Cardiac muscle cell (in vitro differentiated cells and primary cell): ENCODE measurements around the gene SLC39A7. TPM values are rescaled to one million over a fixed set of nuclear protein-coding genes. Genes with fewer than 3 reads are reported as not detected.
A peak's percentile ranks its signal among the peaks of the same experiment; 100 is the strongest.

Experiments used
- DNase-seq, 2 donors: peaks; one replicate each; pipeline versions ENCODE4 v3.0.0 to v3.0.0-alpha.2; 2010 to 2017; ENCODE audit warnings: low read depth in 1 of 2, low spot score in 1 of 2
- H3K27ac ChIP-seq: fragments of 200-600 bp; sonication (generic); 2 replicates; pipeline ENCODE4 v1.5.1; 2016
- H3K27me3 ChIP-seq: fragments of 200-600 bp; sonication (generic); 2 replicates; pipeline ENCODE4 v1.6.0; 2016; ENCODE audit warnings: control low read depth
- H3K36me3 ChIP-seq: fragments of 200-600 bp; sonication (generic); 2 replicates; pipeline ENCODE4 v1.5.1; 2016; ENCODE audit warnings: control low read depth
- H3K4me1 ChIP-seq: fragments of 200-600 bp; sonication (generic); 2 replicates; pipeline ENCODE4 v1.8.1; 2017; ENCODE audit warnings: low read depth, mild to moderate bottlenecking, mixed run types
- H3K4me3 ChIP-seq: fragments of 200-600 bp; sonication (generic); 2 replicates; pipeline ENCODE4 v1.5.1; 2016; ENCODE audit warnings: mild to moderate bottlenecking
- H3K9me3 ChIP-seq: fragments of 200-600 bp; sonication (generic); 2 replicates; pipeline ENCODE4 v1.5.1; 2017; ENCODE audit warnings: low read depth, mild to moderate bottlenecking, control low read depth
- polyA plus RNA-seq: library from polyadenylated mRNA; unstranded; fragments of >200 nt; fragmentation: Nextera tagmentation; extraction: Ambion mirVana; gene quantifications from 2 replicates; pipeline ENCODE4 v1.2.1, GENCODE V29; 2016
- total RNA-seq: library from RNA; depleted of rRNA; stranded (reverse); fragments of >200 nt; gene quantifications from 2 replicates; pipeline ENCODE4 v1.2.3, GENCODE V29; 2016
- TF ChIP-seq, protein P1 (sequence below): IDR thresholded peaks from 2 replicates; pipeline ENCODE4 v1.5.1; 2012; ENCODE audit warnings: low read depth, mild to moderate bottlenecking, low read length

The SLC39A7 gene
- total and polyA plus RNA-seq, 2 experiments from 2014 or later: 51.3 to 147 TPM

DNA sequence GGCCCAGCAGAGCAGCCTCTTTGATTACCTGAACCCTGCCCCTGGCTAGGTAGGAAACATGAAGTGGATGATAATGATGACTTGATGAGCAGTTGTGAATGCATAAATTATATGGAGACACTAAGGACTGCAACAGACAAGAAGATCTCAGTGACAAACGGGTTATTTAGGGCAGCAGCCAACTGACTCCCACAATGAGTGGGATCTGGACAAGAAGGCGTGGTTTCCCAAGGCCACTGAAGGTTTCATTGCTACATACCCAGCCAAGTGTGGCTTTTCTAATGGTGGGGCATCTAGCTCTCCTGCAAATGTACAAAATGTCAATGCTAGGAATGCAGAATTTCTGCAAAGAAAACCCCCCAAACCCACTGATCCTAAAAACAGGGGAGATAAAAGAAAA is 37.1 kb downstream of the SLC39A7 start:
- no peak for DNase-seq
- TF ChIP-seq, protein P1, sequence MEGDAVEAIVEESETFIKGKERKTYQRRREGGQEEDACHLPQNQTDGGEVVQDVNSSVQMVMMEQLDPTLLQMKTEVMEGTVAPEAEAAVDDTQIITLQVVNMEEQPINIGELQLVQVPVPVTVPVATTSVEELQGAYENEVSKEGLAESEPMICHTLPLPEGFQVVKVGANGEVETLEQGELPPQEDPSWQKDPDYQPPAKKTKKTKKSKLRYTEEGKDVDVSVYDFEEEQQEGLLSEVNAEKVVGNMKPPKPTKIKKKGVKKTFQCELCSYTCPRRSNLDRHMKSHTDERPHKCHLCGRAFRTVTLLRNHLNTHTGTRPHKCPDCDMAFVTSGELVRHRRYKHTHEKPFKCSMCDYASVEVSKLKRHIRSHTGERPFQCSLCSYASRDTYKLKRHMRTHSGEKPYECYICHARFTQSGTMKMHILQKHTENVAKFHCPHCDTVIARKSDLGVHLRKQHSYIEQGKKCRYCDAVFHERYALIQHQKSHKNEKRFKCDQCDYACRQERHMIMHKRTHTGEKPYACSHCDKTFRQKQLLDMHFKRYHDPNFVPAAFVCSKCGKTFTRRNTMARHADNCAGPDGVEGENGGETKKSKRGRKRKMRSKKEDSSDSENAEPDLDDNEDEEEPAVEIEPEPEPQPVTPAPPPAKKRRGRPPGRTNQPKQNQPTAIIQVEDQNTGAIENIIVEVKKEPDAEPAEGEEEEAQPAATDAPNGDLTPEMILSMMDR: no peak
- peaks cover 12% of the 10 kb centered on the region for H3K4me1 ChIP-seq
- H3K9me3 ChIP-seq: no peaks in the 10 kb centered on the region
- peaks cover 6% of the 10 kb centered on the region for H3K27me3 ChIP-seq
- H3K4me3 ChIP-seq: no peak overlapping the region
- H3K27ac ChIP-seq: no peak overlapping the region
- H3K36me3 ChIP-seq: no peaks in the 10 kb centered on the region

DNA sequence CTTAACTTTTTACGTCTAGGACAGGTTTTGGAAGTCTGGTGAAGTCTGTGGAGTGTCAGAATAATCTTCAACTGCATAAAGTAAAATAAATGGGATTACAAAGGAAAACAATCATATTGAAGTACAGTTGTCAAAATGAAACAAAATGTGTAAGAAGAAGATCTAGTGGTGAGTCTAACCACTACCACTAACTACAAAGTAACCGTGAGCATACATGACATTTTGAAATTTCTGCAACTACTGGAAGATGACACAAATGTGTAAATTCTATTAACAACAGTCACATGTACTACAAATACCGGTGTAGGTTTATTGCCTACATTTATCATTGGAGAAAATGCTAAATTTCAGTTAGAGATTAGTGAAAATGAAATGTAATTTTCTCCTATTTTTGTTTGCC is 41.3 kb downstream of the SLC39A7 start:
- H3K36me3 ChIP-seq: no peaks in the 10 kb centered on the region
- DNase-seq: no peak

DNA sequence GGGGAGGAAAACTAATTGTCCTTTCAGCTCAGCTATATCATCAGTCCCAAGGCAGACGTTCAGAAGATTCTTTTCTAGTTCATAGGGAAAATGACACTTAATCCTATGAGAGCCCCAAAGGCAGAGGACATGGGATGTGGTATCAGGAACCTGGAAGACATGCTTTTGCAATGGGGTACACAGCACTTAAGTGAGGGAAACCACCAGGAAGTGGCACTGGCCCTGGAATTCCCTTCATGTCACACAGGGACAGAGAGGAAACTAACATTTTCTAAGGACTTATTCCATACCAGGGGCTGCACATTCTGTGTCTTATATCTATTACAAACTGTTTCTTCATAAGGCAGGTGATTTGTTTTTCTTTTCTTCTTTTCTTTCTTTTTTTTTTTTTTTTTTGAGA is 42.8 kb downstream of the SLC39A7 start:
- DNase-seq: no peak
- peaks cover 17% of the 10 kb centered on the region for H3K27me3 ChIP-seq
- H3K9me3 ChIP-seq: no peaks in the 10 kb centered on the region
- H3K4me3 ChIP-seq: no peak overlapping the region
- H3K36me3 ChIP-seq: no peaks in the 10 kb centered on the region
- no peak overlapping the region for H3K27ac ChIP-seq
- TF ChIP-seq, protein P1: no peak
- no peaks in the 10 kb centered on the region for H3K4me1 ChIP-seq

More for the DNA sequence above, 41.3 kb downstream of the SLC39A7 start:
- H3K27me3 ChIP-seq: peaks cover 17% of the 10 kb centered on the region
- H3K4me1 ChIP-seq: no peaks in the 10 kb centered on the region
- no peak overlapping the region for H3K27ac ChIP-seq
- no peak overlapping the region for H3K4me3 ChIP-seq
- TF ChIP-seq, protein P1: no peak
- H3K9me3 ChIP-seq: no peaks in the 10 kb centered on the region

DNA sequence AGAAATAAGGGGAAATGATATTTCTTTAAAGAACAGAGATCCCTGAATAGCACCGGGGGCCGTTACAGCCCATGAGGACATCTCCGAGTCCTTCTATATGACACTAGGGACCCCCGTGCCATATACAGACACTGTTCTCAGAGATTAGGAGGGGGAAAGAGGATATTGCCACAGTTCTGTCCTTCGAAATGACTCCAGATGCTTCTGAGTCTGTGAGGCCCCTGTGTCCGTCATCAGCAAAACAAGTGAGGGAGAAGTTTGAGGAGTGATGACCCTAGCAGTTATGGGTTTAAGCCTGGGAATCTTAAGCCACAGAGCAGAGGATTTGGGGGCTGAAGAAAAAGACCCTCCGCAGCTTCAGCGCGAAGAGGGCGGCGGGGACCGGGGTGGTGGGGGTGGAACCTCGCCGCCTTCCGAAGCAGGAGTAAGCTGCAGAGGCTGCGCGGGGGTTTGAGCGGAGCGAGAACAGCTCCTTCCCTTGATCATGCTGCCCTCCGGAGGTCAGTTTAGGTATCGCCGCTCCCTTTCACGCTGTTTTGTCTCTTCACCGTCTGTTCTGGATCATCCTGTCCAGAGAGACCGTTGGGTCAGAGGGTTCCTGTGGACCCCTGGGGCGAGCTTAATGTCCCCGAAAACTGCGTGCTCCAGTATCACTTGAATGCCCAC is 47.4 kb downstream of the SLC39A7 start:
- H3K27ac ChIP-seq: no peak overlapping the region
- TF ChIP-seq, protein P1: peak; percentile 85
- peak; percentile 89 to 91 for DNase-seq
- no peaks in the 10 kb centered on the region for H3K9me3 ChIP-seq
- H3K27me3 ChIP-seq: peaks cover 9% of the 10 kb centered on the region
- H3K4me1 ChIP-seq: no peaks in the 10 kb centered on the region
- no peaks in the 10 kb centered on the region for H3K36me3 ChIP-seq
- H3K4me3 ChIP-seq: peak overlapping the region; percentile 45

DNA sequence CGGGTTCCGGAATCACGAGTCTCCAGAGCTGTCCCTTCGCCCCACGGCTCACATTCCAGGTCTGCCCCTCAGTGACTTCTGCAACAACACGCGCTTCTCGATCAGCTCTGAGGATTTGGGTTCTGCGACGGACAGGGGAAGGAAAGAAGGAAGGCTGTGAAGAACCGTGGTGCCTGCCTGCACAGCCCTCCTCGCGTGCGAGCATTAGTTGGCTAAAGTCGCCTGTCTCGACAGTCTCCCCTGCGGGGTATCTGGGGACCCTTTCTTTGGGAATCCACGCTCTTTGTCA is 47.9 kb downstream of the SLC39A7 start:
- Histone ChIP-seq H3K36me3 (no peaks in the 10 kb centered on the region), H3K9me3 (no peaks in the 10 kb centered on the region), H3K27me3 (peaks cover 5% of the 10 kb centered on the region), H3K27ac (no peak overlapping the region), H3K4me1 (no peaks in the 10 kb centered on the region), H3K4me3 (peak overlapping the region; percentile 45)
- peak in 1 of 2 donors; percentile 61 for DNase-seq
- TF ChIP-seq, protein P1: no peak
